ENCODE measurements around the gene GRHPR. TPM values are rescaled to one million over a fixed set of nuclear protein-coding genes. Genes with fewer than 3 reads are reported as not detected.

The GRHPR gene
- total RNA-seq, 1 donor from 2014 or later = 116 TPM

GRCh38 chr9:37480759-37481158 is 58.3 kb downstream of the GRHPR start:
- Mint-ChIP-seq H3K27ac (no peak overlapping the region), H3K4me1 (peaks cover 12% of the 10 kb centered on the region), H3K36me3 (no peaks in the 10 kb centered on the region), H3K9me3 (peaks cover 3% of the 10 kb centered on the region), H3K27me3 (ENCODE audit: insufficient read depth, low read depth) (peaks cover 3% of the 10 kb centered on the region), H3K4me3 (no peak overlapping the region)
- H3K4me1 ChIP-seq = no peaks in the 10 kb centered on the region
- DNase-seq (ENCODE audit: low spot score) = no peak
- no peak overlapping the region for H3K4me2 ChIP-seq
- H3K36me3 ChIP-seq = no peaks in the 10 kb centered on the region
- H4K20me1 ChIP-seq (ENCODE audit: low read depth) = no peaks in the 10 kb centered on the region
- no peak for TF ChIP-seq EZH2 (IDR thresholded peaks at IDR 0.05)
- TF ChIP-seq EZH2phosphoT487 (IDR thresholded peaks at IDR 0.05) = no peak
- no peak for TF ChIP-seq CTCF (IDR thresholded peaks at IDR 0.05)
- H3K27me3 ChIP-seq = no peaks in the 10 kb centered on the region
- no peaks in the 10 kb centered on the region for H3K79me2 ChIP-seq (ENCODE audit: low read depth)
- H2AFZ ChIP-seq (replicated peaks) = no peak overlapping the region
- peaks cover 5% of the 10 kb centered on the region for H3F3A ChIP-seq (ENCODE audit: low read depth)
- H3K27ac ChIP-seq = no peak overlapping the region
- H3K9ac ChIP-seq = no peak overlapping the region
- no peak overlapping the region for H3K4me3 ChIP-seq
- no peaks in the 10 kb centered on the region for H3K9me3 ChIP-seq (ENCODE audit: low read depth)

GRCh38 chr9:37485389-37486255 is 63.1 kb downstream of the GRHPR start, which contains the start of gene POLR1E:
TSS of gene POLR1E (plus strand) at chr9:37485948. CDS start at chr9:37486048, 100 bp downstream.
- H3K36me3 ChIP-seq = no peaks in the 10 kb centered on the region
- peaks cover 3% of the 10 kb centered on the region for H3K27me3 Mint-ChIP-seq (ENCODE audit: insufficient read depth, low read depth)
- H4K20me1 ChIP-seq (ENCODE audit: low read depth) = peaks cover 11% of the 10 kb centered on the region
- H3K4me3 ChIP-seq = peak within 1 kb of the TSS; percentile 79
- no peak within 1 kb of the TSS for H3K27ac ChIP-seq
- no peaks in the 10 kb centered on the region for H3K27me3 ChIP-seq
- peak within 1 kb of the TSS; percentile 83 for H3K27ac Mint-ChIP-seq
- peaks cover 29% of the 10 kb centered on the region for H3K4me1 Mint-ChIP-seq
- no peaks in the 10 kb centered on the region for H3K9me3 Mint-ChIP-seq
- H3K4me2 ChIP-seq = peak within 1 kb of the TSS; percentile 96
- peak within 1 kb of the TSS; percentile 59 for H3K9ac ChIP-seq
- TF ChIP-seq CTCF (IDR thresholded peaks at IDR 0.05) = no peak
- TF ChIP-seq EZH2phosphoT487 (IDR thresholded peaks at IDR 0.05) = no peak
- H3K4me3 Mint-ChIP-seq = peak within 1 kb of the TSS; percentile 92
- H3F3A ChIP-seq (ENCODE audit: low read depth) = peaks cover 5% of the 10 kb centered on the region
- H3K36me3 Mint-ChIP-seq = peaks cover 10% of the 10 kb centered on the region
- H3K4me1 ChIP-seq = peaks cover 11% of the 10 kb centered on the region
- H3K9me3 ChIP-seq (ENCODE audit: low read depth) = no peaks in the 10 kb centered on the region
- peak; percentile 96 for DNase-seq (ENCODE audit: low spot score)
- peak within 1 kb of the TSS; percentile 90 for H2AFZ ChIP-seq (replicated peaks)
- H3K79me2 ChIP-seq (ENCODE audit: low read depth) = peaks cover 22% of the 10 kb centered on the region

GRCh38 chr9:37486256-37486615 is 63.7 kb downstream of the GRHPR start:
- peak overlapping the region; percentile 96 for H3K4me2 ChIP-seq
- DNase-seq (ENCODE audit: low spot score) = no peak
- H3K9me3 Mint-ChIP-seq = no peaks in the 10 kb centered on the region
- no peak for TF ChIP-seq CTCF (IDR thresholded peaks at IDR 0.05)
- TF ChIP-seq EZH2 (IDR thresholded peaks at IDR 0.05) = no peak
- no peak for TF ChIP-seq EZH2phosphoT487 (IDR thresholded peaks at IDR 0.05)
- H3K36me3 Mint-ChIP-seq = peaks cover 16% of the 10 kb centered on the region
- no peaks in the 10 kb centered on the region for H3K9me3 ChIP-seq (ENCODE audit: low read depth)
- peaks cover 29% of the 10 kb centered on the region for H3K4me1 Mint-ChIP-seq
- peaks cover 11% of the 10 kb centered on the region for H4K20me1 ChIP-seq (ENCODE audit: low read depth)
- peaks cover 3% of the 10 kb centered on the region for H3K27me3 Mint-ChIP-seq (ENCODE audit: insufficient read depth, low read depth)
- peak overlapping the region; percentile 92 for H3K4me3 Mint-ChIP-seq
- H3F3A ChIP-seq (ENCODE audit: low read depth) = peaks cover 5% of the 10 kb centered on the region
- no peaks in the 10 kb centered on the region for H3K27me3 ChIP-seq
- H3K4me1 ChIP-seq = peaks cover 11% of the 10 kb centered on the region
- peaks cover 22% of the 10 kb centered on the region for H3K79me2 ChIP-seq (ENCODE audit: low read depth)
- peak overlapping the region; percentile 90 for H2AFZ ChIP-seq (replicated peaks)
- no peak overlapping the region for H3K27ac ChIP-seq
- H3K27ac Mint-ChIP-seq = peak overlapping the region; percentile 82
- H3K9ac ChIP-seq = peak overlapping the region; percentile 59
- no peaks in the 10 kb centered on the region for H3K36me3 ChIP-seq
- H3K4me3 ChIP-seq = peak overlapping the region; percentile 79

Other genes starting within 250 kb of the GRHPR start
- 24.1 and 24.9 TPM in 2 replicates for gene ZBTB5, start 42.8 kb downstream of the GRHPR start, total RNA-seq (ENCODE audit: low replicate concordance)
- gene POLR1E, start 63.3 kb downstream of the GRHPR start, total RNA-seq (ENCODE audit: low replicate concordance) = 36.6 and 38.6 TPM in 2 replicates
- gene FBXO10, start 153.7 kb downstream of the GRHPR start, total RNA-seq (ENCODE audit: low replicate concordance) = 13.4 and 28.2 TPM in 2 replicates
- gene TOMM5, start 169.9 kb downstream of the GRHPR start, total RNA-seq (ENCODE audit: low replicate concordance) = 142 and 201 TPM in 2 replicates
- gene FRMPD1, start 228.3 kb downstream of the GRHPR start, total RNA-seq (ENCODE audit: low replicate concordance) = not detected in 2 replicates

All from neural progenitor cell (in vitro differentiated cells).